HT-29 (cell line): ENCODE results near the gene RABGEF1. TPM values are rescaled to one million over a fixed set of nuclear protein-coding genes. Genes with fewer than 3 reads are reported as not detected.
"Not testable (repeated sequence)": the region's sequence is repeated elsewhere in the genome, so short reads cannot be mapped to it uniquely, and the experiment has no call there.

Experiments
- DNase-seq: peaks from one replicate; pipeline ENCODE4 v3.0.0-alpha.2; 2015; ENCODE audit warnings: low spot score
- total RNA-seq: library from RNA; depleted of rRNA; stranded (reverse); fragments of >200 nt; shearing (Covaris generic); gene quantifications from 2 replicates; pipeline ENCODE4 v1.2.3, GENCODE V29; 2014

The RABGEF1 gene
- total RNA-seq, 1 experiment from 2014 or later = 17.1 TPM

DNA sequence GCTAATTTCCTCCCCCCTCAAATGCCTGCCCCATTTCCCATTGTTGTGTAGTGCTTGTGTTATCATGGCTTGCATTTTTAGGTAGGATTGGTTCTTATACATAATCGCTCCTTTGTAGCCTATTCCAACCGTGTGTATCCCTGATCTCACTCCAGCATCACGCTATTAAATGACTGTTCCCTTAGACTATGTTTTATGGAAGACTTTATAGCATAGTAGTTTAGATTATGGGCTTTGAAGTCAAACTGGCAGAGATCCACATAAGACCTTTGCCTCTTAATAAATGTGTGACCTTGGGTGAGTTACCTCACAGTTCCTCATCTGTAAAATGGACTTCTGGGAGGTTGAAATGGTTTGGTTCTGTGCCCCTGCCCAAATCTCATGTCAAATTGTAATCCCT lies 5.4 kb upstream of the RABGEF1 start:
- DNase-seq = no peak

DNA sequence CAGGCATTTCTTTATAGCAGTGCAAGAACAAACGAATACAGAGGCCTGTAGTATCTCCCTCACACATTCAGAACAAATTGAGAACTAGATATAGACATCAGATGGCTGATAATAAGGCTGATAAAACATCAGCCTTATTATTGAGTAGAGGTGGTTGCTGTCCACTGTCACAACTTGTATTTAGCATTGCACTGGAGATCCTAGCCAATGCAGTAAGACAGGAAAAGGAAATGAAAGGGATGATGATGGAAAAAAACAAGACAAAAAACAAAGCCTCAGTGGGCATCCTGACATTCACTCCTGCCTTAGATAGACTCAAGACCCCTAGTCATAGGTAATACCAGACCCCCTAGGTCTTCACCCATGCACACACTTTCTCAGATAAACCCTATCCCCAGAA lies 4.7 kb upstream of the RABGEF1 start:
- no peak for DNase-seq

DNA sequence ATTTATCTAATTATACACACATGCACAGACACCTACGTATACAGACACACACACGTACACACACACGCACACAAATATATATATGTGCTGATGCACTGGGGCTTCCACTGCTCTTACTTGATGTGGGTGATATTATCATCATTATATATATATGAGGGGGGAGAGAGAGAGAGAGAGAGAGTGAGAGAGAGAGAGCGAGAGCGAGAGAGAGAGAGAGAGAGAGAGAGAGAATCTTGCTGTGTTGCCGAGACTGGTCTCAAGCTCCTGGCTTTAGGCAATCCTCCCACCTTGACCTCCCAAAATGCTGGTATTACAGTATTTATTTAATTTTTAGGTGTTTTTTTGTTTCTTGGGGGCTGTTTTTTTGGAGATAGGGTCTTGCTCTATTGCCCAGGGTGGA lies 3.6 kb upstream of the RABGEF1 start:
- no peak for DNase-seq

DNA sequence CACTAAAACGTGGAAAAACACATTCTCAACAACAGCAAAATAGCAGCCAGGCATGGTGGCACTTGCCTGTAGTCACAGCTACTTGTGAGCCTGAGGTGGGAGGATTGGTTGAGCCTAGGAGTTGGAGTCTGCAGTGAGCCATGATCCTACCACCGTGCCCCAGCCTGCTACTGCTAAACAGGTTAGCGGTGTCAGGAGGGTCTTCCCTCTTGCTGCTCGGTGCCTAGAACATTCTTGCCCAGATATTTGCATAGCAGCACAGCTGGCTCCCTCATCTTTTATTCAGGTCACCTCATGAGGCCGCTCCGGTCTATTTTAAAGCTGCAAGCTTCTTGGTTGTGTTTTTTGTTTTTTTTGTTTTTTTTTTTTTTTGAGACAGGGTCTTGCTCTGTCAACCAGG lies 2.9 kb upstream of the RABGEF1 start:
- no peak for DNase-seq

DNA sequence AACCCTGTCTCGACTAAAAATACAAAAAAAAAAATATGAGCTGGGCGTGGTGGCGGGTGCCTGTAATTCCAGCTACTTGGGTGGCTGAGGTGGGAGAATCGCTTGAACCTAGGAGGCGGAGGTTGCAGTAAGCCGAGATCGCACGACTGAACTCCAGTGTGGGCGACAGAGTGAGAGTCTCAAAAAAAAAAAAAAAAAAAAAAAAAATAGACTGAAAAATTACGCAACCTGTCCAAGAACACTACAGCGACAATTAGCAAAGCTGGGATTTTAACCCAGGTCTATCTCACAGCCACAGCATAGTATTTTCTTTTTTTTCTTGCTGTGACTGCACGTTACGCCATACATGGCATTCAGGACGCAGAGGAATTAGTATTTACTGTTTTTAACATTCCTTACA lies 1.1 kb upstream of the RABGEF1 start:
- peak; percentile 11 for DNase-seq

DNA sequence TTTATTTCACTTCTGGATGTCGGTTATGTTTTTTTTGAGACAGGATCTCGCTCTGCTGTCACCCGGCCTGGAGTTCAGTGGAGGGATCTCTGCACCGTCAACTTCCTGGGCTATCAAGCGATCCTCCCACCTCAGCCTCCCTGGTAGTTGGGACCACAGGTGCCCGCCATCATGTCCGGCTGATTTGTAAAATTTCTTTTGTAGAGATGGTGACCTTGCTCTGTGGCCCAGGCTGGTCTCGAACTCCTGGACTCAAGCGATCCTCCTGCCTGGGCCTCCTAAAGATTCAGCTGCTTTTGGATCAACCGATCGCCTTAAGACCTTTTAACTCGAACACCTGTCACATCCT lies 606 bp upstream of the RABGEF1 start:
- no peak for DNase-seq

DNA sequence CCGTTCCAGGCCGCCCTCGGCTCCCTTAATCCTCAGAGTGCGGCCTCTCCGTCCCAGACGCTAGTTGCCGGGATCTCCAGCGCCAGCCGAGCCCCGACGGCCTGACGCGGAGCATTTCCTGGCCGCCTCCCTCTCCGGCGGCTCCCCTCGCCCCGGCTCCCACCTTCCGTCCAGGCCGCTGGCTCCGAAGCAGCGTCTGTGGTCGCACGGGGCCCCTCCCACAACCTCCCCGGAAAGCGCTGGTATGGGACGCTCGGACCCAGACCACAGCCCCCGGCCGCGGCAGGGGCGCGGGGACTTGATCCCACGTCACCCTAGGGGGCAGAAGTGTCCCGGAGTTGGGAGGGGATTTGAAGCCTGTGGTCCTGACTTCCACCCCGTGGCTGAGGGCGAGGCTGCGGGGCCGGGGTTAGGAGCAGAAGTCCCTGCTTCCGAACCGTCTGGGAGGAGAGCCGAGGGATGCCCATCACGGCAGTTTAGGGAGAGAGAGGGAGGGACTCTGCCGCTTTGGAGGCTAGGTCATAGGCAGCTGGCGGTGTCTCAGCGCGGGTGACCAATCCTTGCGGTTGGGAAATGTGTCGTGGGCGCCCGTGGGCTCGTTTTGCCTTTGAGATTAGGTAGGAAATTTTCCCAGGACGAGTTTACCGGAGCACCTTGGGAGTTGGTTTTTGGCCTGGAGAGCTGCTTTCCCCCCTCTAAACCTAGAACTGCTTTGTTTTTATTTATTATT lies 612 bp downstream of the RABGEF1 start:
- DNase-seq = peak; percentile 23

DNA sequence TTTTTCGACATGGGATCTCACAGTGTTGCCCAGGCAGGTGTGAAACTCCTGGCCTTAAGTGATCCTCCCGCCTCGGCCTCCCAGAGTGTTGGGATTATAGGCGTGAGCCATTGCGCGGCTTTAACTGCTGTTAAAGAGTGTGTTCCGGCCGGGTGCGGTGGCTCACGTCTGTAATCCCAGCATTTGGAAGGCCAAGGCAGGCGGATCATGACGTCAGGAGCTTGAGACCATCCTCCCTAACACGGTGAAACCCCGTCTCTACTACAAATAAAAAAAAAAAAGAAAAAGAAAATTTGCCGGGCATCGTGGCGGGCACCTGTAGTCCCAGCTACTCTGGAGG lies 1.1 kb downstream of the RABGEF1 start:
- DNase-seq = no peak

DNA sequence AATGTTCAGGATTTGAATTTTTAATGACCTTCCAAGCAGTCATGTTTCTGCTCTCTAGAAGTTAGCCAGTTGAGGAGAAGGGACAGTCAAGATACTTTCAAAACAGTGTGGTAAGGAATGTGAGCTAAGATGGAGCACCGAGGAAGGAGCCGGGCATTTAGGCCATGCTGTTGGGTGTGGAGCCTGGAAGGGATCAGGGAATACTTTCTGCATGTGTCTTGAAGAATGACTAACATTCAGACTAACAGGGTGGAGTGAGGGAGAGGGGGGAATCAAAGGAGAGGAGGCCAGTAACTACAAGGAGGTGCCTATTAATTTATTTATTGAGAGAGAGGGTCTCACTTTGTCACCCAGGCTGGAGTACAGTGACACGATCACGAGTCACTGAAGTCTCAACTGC lies 1.8 kb downstream of the RABGEF1 start:
- not testable (repeated sequence) for DNase-seq

DNA sequence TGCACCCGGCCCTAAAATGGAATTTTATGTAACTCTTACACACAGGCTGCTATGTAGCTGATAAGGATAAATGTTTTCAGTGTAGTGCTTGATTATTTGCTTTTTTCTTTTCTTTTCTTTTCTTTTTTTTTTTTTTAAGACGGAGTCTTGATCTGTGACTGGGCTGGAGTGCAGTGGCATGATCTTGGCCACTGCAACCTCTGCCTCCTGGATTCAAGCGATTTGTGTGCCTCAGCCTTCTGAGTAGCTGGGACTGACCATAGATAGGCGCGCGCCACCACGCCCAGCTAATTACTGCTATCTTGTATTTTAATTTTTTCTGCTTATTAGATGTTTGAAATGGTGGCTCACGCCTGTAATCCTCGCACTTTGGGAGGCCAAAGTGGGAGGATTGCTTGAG lies 3.4 kb downstream of the RABGEF1 start:
- no peak for DNase-seq

DNA sequence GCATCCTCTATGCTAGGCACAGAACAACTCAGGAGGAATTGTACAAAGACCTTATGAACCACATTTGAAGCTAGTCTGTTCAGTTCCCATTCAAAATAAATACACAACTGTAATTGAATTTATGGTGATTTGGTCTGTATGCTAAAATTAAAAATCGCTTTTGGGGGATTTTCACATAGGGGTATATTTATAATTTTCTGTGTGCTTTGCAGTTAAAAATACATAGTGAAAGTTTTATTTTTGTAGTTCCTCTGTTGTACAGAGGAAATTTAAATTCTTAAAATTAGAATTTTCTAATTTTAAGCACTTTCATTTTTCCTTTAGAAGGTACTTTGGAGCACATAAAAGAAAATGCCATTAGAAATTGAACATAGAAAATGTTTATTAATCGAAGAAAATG lies 6.9 kb downstream of the RABGEF1 start:
- DNase-seq = no peak

DNA sequence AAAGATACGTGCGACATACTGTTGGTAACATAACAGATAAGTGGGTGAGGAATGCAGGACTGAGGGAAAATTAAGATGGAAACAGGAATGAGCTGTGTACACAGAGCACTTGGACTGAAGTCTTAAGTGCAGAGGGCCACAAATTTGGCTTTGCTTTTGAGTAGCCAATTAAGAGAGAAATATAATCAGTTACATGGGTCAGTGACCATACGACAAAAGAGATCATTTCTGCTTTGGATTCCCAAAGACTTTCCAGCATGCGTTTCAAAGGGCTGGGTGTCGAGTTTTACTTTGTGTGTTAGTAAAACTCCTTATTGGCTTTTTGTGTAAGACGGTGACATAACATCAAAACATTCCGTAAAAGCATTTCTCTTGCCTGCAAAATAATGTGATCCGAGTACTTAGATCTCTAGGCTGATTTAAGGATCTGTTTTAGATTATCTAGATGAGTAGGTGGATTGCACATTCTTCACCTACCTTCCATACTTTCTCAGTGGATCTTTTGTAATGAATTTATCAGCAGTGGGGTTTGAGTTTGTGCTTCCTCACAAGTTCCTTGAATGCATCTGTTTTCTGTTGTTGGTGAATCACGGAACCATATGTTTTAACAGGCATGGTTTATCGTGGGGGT lies 7.5 kb downstream of the RABGEF1 start:
- DNase-seq = no peak

DNA sequence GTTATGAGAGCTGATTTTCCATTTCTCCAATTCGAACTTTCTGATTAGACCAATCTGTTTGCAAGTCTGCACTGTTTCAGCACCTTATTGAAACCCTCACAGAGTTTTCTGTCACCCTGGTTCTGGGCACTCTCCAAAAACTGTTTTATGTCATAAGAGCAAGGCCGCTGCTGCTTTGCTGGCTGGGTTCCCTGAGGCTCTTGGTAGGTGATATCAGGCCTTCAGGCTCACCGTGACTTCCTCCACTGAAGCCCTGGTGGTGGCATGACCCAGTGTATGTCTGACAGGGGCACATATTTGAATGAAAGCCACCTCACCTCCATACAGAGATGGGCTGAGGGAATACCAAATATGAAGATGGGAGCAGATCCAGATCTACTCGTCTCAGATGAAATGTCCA lies 8.3 kb downstream of the RABGEF1 start:
- DNase-seq = no peak

DNA sequence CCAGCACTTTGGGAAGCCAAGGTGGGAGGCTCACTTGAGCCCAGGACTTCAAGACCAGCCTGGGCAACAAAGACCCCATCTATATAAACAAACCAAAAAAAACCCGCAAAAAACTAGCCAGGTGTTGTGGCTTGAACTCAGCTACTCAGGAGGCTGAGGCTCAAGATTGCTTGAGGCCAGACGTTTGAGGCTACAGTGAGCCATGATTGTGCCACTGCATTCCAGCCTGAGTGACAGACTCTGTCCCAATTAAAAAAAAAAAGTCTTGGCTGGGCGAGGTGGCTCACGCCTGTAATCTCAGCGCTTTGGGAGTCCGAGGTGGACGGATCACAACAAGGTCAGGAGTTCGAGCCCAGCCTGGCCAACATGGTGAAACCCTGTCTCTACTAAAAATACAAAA lies 11.4 kb downstream of the RABGEF1 start:
- no peak for DNase-seq

DNA sequence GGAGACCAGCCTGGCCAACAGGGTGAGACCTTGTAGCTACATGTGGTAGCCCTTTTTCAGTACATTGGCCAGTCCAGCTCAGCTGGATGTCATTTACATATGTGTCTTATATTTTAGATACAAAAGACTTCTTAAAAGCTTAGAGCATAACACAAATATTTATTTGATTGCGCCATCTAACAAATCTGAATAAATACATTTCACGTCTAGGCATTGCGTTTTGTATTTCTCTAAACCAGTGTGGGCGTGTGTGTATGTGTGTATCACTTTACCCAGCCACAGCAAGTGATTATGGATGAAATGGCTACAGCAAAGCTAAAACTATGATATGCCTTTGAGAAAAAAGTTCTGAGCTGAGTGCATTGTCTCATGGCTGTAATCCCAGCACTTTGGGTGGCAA lies 14.0 kb downstream of the RABGEF1 start:
- DNase-seq = no peak

DNA sequence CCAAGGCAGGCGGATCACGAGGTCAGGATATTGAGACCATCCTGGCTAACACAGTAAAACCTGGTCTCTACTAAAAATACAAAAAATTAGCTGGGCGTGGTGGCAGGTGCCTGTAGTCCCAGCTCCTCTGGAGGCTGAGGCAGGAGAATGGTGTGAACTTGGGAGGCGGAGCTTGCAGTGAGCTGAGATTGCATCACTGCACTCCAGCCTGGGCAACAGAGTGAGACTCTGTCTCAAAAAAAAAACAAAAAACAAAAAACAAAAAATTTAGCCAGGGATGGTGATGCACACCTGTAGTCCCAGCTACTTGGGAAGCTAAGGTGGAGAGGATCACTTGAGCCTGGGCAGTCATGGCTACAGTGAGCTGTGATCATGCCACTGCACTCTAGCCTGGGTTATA lies 14.5 kb downstream of the RABGEF1 start:
- not testable (repeated sequence) for DNase-seq

DNA sequence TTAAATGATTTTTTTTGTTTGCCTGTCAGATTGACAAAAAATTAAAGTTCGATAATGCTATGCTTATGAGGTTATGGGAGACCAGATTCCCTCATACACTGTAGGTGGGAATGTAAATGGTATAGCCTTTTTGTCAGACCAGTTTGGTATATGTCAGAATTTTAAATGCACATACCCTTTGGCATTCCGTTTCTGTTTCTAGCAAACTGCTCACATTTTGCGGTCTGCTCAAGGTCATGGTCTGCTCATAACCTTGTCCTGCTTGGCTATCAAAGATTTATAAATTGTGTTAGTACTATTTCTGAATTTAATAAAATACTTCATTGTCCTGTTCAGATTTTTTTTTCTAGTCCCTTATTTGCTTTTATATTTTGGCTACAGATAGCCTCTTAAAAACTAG lies 15.7 kb downstream of the RABGEF1 start:
- DNase-seq = not testable (repeated sequence)

DNA sequence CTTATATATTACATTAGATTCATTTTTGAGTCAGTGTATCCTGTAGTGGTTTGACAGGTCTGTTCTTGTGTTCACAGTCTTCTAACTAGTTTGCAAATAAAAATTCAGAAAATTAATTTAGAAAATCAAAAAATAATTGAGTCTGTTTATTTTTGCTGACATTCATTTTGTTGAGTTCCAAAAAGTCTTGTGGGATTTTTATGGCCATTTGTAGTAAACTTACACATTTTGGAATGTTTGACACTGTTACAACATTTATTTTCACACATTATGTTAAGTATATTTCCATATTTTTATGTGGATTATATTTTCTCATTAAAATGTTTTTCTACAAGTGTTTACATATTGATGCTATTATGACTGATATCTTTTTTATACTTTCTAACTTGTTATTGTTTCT lies 16.4 kb downstream of the RABGEF1 start:
- DNase-seq = no peak

DNA sequence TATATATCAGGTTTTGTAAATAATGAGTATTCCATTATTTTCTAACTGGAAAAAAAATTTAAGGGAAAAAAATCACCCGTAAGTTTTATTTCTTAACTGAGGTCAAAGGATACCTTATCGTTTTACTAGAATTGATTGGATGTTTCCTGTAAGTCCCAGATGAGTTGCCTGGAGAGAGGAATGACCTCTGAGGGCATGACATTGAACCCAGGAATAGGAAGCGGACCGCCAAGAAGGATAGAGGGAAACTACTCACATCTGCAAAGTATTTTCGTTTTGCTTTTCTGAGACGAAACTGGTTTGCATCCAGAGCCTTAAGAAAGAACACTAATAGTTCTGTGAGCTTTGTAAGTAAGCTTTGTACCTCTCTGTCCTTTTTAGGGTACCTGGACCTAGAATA lies 17.4 kb downstream of the RABGEF1 start:
- DNase-seq = no peak

DNA sequence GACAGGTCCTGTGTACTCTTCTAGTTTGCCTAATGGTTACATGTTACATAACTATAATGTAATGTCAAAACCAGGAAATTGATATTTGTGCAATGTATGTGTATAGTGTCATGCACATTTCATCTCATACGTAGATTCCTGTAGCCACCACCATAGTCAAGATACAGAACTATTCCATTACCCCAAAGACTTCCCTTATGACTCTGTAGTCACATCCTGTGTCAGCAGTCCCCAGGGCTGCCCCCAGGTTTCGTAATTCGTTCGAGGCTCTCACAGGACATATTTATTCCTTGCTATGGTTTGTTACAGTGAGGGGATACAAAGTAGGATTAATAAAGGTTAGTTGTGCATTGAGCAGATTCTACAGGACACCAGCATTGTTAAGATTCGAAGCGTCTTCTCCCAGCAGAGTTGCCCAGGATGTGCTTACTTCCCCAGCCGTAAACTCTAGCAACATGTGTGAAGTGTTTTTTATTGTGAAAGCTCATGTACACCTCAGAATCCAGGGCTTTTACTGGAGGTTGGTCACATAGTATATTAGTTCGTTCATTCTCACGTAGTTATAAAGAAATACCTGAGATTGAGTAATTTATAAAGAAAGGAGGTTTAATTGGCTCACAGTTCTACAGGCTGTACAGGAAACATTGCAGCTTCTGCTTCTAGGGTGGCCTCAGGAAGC lies 18.6 kb downstream of the RABGEF1 start:
- DNase-seq = no peak

DNA sequence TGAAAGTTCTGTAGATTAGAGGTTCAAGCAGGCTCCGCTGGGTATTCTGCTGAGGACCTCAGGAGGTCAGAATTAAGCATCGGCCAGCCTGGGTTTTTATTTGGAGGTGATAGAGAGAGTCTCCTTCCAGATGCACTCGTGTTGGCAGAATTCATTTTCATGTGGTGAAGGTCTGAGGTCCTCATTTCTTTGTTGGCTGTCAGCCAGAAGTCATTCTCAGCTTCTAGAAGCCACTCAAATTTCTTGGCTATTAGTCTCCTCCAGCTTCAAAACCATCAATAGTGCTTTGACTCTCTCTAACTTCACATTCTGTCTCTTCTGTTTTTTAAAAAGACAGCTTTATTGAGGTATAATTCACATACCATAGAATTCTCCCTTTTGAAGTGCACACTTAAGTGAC lies 22.6 kb downstream of the RABGEF1 start:
- DNase-seq = not testable (repeated sequence)

DNA sequence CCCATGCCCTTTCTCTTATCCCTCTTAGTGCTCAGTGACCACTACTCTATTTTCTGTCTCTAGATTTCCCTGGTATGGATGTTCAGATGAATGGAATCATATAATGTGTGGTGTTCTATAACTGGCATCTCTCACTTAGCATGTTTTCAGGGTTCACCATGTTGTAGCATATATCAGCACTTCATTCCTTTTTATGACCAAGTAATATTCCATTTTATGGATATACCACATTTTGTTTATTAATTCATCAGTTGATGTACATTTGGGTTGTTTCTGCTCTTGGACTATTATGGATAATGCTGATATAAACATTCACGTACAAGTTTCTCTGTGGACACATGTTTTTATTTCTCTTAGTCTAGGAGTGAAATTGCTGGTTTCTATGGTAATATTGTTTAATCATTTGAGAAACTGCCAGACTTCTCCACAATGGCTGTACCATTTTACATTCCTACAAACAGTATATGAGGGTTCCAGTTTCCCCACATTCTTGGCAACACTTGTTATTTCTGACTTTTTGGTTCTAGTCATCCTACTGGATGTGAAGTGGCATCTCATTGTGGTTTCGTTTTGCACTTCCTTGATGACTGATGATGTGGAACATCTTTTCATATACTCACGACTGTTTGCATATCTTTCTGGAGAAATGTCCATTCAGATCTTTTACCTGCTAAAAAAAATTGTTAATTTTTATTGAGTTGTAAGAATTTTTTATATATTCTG lies 23.3 kb downstream of the RABGEF1 start:
- DNase-seq = not testable (repeated sequence)

DNA sequence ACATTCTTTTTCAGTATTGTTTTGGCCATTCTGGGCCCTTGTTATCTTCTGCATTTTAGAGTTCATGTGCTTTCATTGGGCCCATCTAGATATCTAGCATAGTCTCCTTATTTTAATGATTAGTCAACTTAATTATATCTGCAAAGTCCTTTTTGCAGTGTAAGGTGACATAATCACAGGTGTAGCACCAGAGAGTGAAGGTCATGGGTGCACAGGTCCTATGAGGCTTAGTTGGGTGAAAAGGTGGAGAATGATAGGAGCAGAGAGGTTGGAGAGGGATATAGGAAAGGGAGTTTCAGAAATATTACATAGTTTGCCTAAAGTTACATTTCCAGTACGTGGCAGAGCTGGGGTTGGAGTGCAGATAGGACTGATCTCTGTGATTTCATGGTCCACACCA lies 24.4 kb downstream of the RABGEF1 start:
- DNase-seq = not testable (repeated sequence)
